Endothelial cell (in vitro differentiated cells): ENCODE data around the gene ZFHX3. TPM values are rescaled to one million over a fixed set of nuclear protein-coding genes. Genes with fewer than 3 reads are reported as not detected.
A peak's percentile ranks its signal among the peaks of the same experiment; 100 is the strongest.

Experiments used
- DNase-seq: peaks from one replicate; pipeline ENCODE4 v3.0.0; 2021; ENCODE audit warnings: low spot score
- H3K27ac Mint-ChIP-seq: one replicate; pipeline ENCODE4 v1.8.0; 2021; ENCODE audit warnings: mixed read lengths, inconsistent platforms; ENCODE audit not compliant: unreplicated experiment
- H3K27me3 Mint-ChIP-seq: one replicate; pipeline ENCODE4 v1.8.0; 2021; ENCODE audit warnings: mild to moderate bottlenecking, moderate library complexity, mixed read lengths, inconsistent platforms; ENCODE audit not compliant: unreplicated experiment
- H3K36me3 Mint-ChIP-seq: one replicate; pipeline ENCODE4 v1.8.0; 2021; ENCODE audit warnings: mild to moderate bottlenecking, low read depth, mixed read lengths, inconsistent platforms; ENCODE audit not compliant: unreplicated experiment
- H3K4me1 Mint-ChIP-seq: one replicate; pipeline ENCODE4 v1.8.0; 2021; ENCODE audit warnings: mild to moderate bottlenecking, mixed read lengths, inconsistent platforms; ENCODE audit not compliant: unreplicated experiment
- H3K4me3 Mint-ChIP-seq: one replicate; pipeline ENCODE4 v1.8.0; 2021; ENCODE audit warnings: mild to moderate bottlenecking, mixed read lengths, inconsistent platforms; ENCODE audit not compliant: unreplicated experiment
- H3K9me3 Mint-ChIP-seq: one replicate; pipeline ENCODE4 v1.8.0; 2021; ENCODE audit warnings: mixed read lengths, inconsistent platforms; ENCODE audit not compliant: unreplicated experiment
- total RNA-seq: library from RNA; stranded (reverse); fragmentation: NEBNext Ultra II Directional; extraction: Animal tissue kit (Norgen Biotek cat#: 25700); gene quantifications from one replicate; pipeline ENCODE4 v1.2.1, GENCODE V29; 2021; ENCODE audit not compliant: unreplicated experiment
- TF ChIP-seq, protein P1 (sequence below): fragments of 200-600 bp; sonication (generic); IDR thresholded peaks from one replicate; pipeline ENCODE4 v1.5.0; 2021; ENCODE audit warnings: antibody characterized with exemption; ENCODE audit not compliant: unreplicated experiment

ZFHX3 gene
- total RNA-seq, 1 donor from 2014 or later, result 17.7 TPM

DNA sequence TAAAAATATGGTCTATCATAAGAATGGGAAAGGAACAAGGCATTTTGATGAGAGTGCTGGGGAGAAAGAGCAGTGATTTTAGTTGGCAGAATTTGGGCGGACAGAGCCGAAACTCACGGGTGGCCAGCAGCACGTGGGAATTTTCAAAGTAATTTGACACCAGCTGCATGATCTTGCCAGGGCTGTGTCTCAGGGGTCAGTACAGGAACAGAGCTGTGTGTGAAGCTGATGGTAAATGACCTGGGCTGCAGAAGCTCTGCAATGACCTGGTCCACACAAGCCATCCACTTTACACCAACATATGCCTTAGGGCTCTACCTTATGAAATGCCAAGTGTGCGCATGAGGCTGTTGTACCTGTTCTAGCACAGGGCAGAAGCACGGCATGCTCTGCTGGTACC lies 112.0 kb downstream of the ZFHX3 start:
- H3K4me3 Mint-ChIP-seq, result no peak overlapping the region
- H3K27me3 Mint-ChIP-seq, result peaks cover 8% of the 10 kb centered on the region
- TF ChIP-seq, protein P1, sequence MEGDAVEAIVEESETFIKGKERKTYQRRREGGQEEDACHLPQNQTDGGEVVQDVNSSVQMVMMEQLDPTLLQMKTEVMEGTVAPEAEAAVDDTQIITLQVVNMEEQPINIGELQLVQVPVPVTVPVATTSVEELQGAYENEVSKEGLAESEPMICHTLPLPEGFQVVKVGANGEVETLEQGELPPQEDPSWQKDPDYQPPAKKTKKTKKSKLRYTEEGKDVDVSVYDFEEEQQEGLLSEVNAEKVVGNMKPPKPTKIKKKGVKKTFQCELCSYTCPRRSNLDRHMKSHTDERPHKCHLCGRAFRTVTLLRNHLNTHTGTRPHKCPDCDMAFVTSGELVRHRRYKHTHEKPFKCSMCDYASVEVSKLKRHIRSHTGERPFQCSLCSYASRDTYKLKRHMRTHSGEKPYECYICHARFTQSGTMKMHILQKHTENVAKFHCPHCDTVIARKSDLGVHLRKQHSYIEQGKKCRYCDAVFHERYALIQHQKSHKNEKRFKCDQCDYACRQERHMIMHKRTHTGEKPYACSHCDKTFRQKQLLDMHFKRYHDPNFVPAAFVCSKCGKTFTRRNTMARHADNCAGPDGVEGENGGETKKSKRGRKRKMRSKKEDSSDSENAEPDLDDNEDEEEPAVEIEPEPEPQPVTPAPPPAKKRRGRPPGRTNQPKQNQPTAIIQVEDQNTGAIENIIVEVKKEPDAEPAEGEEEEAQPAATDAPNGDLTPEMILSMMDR, result no peak
- no peak for DNase-seq
- H3K27ac Mint-ChIP-seq, result no peak overlapping the region
- H3K36me3 Mint-ChIP-seq, result peaks cover 8% of the 10 kb centered on the region
- H3K9me3 Mint-ChIP-seq, result no peaks in the 10 kb centered on the region
- peaks cover 22% of the 10 kb centered on the region for H3K4me1 Mint-ChIP-seq

DNA sequence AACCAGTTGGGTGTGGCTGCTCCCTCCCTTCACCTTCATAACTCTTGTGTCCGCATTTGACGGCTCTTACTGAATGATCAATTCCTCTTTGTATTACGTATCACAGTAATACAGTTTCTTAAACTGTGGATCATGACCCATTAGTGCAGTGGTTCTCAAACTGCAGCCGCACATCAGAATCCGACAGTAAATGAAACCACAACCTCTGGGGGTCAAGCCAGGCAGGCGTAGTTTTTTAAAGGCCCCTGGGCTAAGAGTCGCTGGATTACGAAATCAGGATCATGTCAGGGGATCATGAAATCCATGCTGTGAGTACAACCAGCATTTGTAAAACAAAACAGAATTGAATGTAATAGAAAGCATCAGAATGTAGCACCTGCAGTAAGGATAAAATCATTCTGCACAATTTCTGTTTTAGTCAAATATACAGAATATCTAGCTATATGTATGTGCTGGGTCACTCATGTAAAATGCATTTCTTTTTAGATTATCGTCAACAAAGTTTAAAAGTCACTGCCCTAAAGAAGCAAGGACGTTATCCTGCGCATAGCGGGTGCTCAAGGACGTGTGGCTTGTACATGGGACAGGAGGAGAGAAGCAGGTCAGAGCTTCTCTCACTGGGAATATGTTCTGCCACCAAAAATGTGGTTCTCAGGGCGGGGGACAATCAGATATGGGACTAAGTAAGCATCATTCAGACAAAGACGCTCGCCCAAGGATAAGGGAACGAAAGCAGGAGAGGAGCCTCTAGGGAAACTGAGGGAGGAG lies 113.1 kb downstream of the ZFHX3 start:
- H3K27ac Mint-ChIP-seq, result no peak overlapping the region
- no peak overlapping the region for H3K4me3 Mint-ChIP-seq

DNA sequence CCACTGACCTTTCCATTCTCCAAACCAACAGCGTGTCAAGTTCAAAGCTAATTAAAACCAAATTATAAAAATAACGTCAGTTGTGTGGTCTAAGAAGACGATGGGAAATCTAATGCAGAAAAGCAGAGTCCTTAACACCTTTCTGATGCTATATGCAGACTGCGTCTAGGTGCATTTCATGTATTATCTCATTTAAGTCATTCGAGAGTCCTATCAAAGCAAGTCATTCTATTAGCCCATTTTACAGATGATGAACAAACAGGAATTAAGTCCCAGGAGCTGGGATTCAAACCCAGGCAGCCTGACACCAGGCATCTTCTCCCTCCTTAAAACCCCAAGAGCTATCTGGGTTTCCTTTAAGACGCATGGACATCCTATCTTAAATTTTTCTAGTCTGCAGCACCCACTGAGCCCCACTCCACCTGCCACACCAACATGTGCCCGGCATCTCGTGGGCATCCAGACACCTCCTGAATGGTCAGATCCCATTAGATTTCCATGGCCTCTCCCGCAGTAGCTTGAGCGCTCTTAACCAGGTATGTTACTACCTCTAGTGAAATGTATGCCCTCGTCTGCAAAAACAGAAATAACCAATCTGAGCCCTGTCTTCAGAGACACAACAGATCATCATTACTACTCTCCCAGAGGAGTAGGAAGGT lies 115.1 kb downstream of the ZFHX3 start:
- H3K9me3 Mint-ChIP-seq, result no peaks in the 10 kb centered on the region
- peaks cover 8% of the 10 kb centered on the region for H3K36me3 Mint-ChIP-seq
- no peak overlapping the region for H3K4me3 Mint-ChIP-seq
- no peak overlapping the region for H3K27ac Mint-ChIP-seq
- peaks cover 16% of the 10 kb centered on the region for H3K4me1 Mint-ChIP-seq
- peaks cover 3% of the 10 kb centered on the region for H3K27me3 Mint-ChIP-seq
- TF ChIP-seq, protein P1, result no peak
- no peak for DNase-seq

More for the DNA sequence above, 113.1 kb downstream of the ZFHX3 start:
- no peak for DNase-seq
- peaks cover 22% of the 10 kb centered on the region for H3K4me1 Mint-ChIP-seq
- no peaks in the 10 kb centered on the region for H3K9me3 Mint-ChIP-seq
- H3K27me3 Mint-ChIP-seq, result peaks cover 8% of the 10 kb centered on the region
- H3K36me3 Mint-ChIP-seq, result peaks cover 8% of the 10 kb centered on the region
- TF ChIP-seq, protein P1, result no peak

DNA sequence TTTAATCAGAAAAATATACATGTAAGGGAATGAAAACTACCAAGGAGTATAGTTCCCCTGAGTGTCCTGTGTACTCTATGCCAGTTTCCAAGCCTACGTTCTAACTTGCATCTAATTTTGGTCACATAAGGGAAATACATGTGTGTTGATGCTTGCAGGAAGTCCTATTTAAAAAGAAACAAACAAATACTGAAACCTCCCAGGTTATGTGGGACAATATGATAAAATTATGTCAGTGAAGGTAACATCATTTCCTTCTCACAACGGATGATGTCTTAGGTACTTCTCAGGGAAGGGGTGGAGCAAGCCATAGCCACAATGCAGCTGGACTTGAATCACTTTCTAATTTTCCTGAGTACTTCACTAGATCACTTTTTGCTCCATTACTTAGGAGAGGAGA lies 115.9 kb downstream of the ZFHX3 start:
- no peak for DNase-seq
- Mint-ChIP-seq H3K4me3 (no peak overlapping the region), H3K4me1 (peaks cover 11% of the 10 kb centered on the region), H3K9me3 (no peaks in the 10 kb centered on the region), H3K27ac (peak overlapping the region; percentile 68), H3K36me3 (peaks cover 5% of the 10 kb centered on the region), H3K27me3 (peaks cover 3% of the 10 kb centered on the region)
- TF ChIP-seq, protein P1, result no peak

DNA sequence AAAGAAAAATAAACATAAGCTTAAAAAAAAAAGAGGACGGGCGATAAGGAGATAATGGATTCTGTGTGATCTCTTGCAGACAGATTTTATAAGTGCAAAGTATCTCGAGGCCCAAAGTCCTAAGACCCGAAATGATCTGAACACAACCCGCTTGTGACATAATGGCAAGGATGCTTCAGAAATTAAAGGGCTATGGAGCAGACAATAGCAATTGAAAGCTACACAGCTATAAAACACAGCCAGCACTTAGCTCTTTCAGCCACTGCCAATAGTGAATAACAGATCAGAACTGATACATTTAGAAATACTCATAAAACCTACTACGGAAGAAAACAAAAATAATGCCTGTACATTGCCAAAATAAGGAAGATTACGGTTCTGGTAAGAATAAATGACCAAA lies 117.5 kb downstream of the ZFHX3 start:
- Mint-ChIP-seq H3K4me1 (peaks cover 4% of the 10 kb centered on the region), H3K27me3 (no peaks in the 10 kb centered on the region), H3K27ac (no peak overlapping the region), H3K9me3 (no peaks in the 10 kb centered on the region), H3K4me3 (no peak overlapping the region), H3K36me3 (no peaks in the 10 kb centered on the region)
- DNase-seq, result no peak
- TF ChIP-seq, protein P1, result no peak
